Stimulated activated CD4-positive, alpha-beta T cell treated with anti-CD3 and anti-CD28 coated beads, TNF-alpha, amount 100 ng/mL, for 4 hours (primary cell): ENCODE data around the gene OSBPL10.
"Not testable (repeated sequence)": the region's sequence is repeated elsewhere in the genome, so short reads cannot be mapped to it uniquely, and the experiment has no call there.

ENCODE experiments used
- DNase-seq, 3 experiments: peaks; one replicate each; pipeline ENCODE4 v3.0.0-alpha.2; 2020; ENCODE audit warnings: low read depth in 3 of 3

The OSBPL10 gene

GRCh38 chr3:31813686-31814085, 167.4 kb downstream of the OSBPL10 start:
- DNase-seq = no peak

GRCh38 chr3:31813197-31813596, 167.9 kb downstream of the OSBPL10 start:
- DNase-seq = no peak

- no peak for DNase-seq
Observed at GRCh38 chr3:31810991-31811433, 170.1 kb downstream of the OSBPL10 start.

DNA sequence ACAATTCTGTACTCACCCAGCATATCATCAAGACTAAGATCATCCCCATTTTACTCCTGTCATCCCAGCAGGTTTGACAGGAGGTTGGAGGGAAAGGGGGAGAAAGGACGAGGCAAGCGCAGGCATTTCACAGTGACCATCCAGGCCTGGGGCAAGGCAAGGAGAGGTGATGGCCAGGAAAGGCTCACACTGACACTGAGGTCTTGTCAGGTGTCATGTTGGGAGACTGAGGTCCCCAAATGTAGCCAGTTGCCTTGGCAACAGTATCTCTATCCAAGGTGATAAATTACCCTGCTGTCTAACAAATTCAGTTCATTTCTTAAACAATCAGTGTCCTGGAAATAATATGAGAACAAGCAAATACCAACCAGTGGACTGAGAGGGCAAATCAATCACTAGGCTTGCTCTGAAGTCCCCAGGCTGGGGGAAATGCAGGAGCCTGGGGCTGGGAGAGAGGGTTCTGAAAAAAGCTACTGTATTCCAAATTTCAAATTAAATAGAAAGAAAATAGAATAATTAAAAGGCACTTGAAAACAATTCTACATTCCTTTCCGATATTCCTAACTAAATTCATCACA, 172.8 kb downstream of the OSBPL10 start:
- no peak for DNase-seq

GRCh38 chr3:31804251-31805051, 176.6 kb downstream of the OSBPL10 start:
- DNase-seq = no peak

DNA sequence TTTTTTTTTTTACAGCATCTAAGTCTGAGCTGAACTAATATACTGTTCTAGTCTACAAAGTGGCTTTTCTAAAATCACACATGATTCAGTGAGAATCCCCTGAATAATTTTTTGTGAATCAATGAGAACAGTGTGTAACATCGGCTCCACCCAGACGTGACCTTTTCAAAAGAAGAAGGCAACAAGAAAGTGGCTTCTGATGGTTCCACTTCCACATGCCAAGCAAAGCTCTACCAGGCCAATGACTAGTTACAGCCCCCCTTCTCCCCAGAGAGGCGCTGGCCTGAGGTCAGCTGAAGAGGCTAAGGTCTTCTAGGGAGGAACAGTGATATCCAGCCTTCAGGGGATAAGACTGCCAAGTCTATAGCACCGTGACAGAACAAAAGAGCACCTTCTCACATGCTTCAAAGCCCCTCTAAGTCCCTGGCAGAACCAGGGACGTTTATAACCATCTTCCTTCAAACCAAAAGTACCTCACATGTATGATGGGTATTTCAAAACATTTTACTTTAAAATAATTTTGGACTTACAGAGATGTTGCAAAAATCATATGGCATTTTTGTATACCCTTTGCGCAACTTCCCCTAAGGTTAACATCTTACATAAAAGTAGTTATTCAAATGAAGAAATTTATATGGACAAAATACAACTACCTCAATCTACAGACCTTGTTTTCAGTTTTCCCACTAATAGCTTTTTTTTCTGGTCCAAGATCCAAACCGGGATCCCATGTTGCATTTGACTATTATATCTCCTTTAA, 177.9 kb downstream of the OSBPL10 start:
- no peak for DNase-seq

DNA sequence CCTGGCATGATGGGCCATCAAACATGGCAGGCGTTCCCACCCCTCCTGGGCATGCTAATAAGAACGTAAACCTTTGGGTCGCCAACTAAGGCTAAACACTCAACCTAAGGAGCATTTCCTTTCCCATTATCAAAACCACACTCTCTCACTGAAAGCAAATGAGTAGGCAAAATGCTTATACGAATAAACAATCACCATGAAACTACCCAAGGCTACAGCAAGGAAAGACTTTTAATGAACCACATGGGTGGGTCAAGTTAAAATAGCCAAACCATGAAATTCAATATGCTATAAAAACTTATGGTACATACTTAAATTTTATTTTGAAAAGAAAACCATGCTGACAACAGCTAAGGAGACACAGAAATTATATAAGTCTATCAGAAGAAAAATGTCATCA, 180.6 kb downstream of the OSBPL10 start:
- no peak for DNase-seq

- no peak for DNase-seq
Observed at GRCh38 chr3:31798840-31799239, 182.2 kb downstream of the OSBPL10 start.

DNA sequence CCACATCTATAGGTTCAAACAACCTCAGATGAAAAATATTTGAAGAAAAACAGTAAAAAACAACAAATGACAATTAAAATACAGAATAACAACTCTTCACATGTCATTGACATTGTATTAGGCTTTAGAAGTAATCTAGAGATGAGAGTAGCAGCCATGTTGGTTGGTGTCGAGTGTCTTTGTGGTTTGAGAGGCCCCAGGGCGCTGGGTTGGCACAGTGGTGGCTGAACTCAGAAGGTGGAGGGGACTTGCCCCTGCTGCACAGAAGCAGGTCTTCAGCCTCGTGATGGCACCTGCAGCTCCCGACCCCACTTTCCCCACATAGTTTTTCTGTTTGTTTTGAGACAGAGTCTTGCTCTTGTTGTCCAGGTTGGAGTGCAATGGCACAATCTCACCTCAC, 187.2 kb downstream of the OSBPL10 start:
- DNase-seq = no peak

- no peak for DNase-seq
Observed at GRCh38 chr3:31791090-31791430, 190.0 kb downstream of the OSBPL10 start.

GRCh38 chr3:31790193-31791089, 190.6 kb downstream of the OSBPL10 start:
- no peak for DNase-seq

GRCh38 chr3:31789429-31789828, 191.6 kb downstream of the OSBPL10 start:
- DNase-seq = no peak

DNA sequence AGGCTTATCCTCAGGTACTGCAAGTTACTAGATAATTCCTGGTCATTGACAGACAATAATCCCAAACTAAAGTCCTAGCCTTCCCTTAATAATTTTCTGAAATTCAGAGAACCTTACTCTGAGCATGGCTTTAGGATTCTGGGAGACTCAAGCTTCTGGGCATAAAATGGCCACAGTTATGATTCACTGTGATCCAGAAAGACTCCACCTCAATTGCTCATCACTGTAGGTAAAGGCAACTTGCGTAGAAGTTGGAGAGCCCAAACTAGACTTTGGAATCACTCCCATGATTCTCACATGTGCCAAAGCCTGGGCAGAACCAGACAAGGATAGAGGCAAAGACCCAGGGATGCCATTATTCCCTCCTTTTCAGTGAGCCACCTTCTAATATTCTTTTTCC, 195.3 kb downstream of the OSBPL10 start:
- DNase-seq = no peak

DNA sequence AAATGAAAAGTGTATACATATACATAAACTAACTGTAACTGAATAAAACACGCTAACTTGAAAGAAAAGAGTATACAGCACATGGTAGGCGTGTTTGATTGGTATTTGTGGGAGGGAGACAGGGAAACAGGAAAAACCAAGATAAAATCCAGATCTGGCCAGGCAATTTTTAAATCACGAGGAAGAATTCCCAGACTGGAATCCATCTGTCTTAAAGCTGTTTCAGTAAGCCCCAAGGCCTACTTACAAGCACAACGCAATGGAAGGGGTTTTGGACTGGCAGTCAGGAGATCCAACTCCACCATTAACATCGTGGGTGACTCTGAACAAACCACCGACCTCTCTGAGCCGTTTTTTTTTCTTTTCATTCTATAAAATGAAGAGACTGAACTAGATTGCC, 195.8 kb downstream of the OSBPL10 start:
- no peak for DNase-seq

DNA sequence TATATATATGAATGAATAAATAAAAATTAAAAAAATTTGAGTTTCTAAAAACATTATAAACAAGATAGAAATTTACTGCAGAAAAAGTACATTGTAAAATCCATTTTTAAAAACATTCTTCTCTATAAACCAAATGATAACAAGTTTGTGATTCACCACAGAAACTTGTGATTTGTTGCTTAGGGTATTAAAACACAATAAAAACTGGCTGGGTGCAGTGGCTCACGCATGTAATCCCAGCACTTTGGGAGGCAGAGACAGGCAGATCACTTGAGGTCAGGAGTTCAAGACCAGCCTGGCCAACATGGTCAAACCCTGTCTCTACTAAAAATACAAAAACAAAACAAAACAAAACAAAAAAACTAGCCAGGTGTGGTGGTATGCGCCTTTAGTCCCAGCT, 197.2 kb downstream of the OSBPL10 start:
- DNase-seq = not testable (repeated sequence)

DNA sequence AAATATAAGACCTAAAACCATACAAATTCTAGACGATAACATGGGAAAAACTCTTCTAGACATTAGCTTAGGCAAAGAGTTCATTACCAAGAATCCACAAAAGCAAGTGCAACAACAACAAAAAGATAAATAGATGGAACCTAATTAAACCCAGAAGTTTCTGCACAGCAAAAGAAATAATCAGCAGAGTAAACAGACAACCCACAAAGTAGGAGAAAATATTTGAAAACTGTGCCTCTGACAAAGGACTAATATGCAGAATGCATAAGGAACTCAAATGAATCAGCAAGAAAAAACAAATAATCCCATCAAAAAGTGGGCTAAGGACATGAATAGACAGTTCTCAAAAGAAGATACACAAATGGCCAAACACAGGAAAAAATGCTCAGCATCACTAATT, 198.8 kb downstream of the OSBPL10 start:
- DNase-seq = not testable (repeated sequence)

DNA sequence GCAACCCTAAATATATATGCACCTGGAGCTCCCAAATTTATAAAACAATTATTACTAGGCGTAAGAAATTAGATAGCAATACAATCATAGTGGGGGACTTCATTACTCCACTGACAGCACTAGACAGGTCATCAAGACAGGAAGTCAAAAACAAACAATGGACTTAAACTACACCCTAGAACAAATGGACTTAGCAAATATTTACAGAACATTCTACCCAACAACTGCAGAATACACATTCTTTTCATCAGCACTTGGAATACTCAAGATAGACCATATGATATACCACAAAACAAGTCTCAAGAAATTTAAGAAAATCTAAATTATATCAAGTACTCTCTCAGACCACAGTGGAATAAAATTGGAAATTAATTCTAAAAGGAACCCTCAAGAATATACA, 201.5 kb downstream of the OSBPL10 start:
- DNase-seq = no peak

GRCh38 chr3:31777887-31778286, 203.2 kb downstream of the OSBPL10 start:
- DNase-seq = no peak

GRCh38 chr3:31777092-31777491, 204.0 kb downstream of the OSBPL10 start:
- DNase-seq = no peak

GRCh38 chr3:31776016-31776415, 205.0 kb downstream of the OSBPL10 start:
- DNase-seq = no peak

DNA sequence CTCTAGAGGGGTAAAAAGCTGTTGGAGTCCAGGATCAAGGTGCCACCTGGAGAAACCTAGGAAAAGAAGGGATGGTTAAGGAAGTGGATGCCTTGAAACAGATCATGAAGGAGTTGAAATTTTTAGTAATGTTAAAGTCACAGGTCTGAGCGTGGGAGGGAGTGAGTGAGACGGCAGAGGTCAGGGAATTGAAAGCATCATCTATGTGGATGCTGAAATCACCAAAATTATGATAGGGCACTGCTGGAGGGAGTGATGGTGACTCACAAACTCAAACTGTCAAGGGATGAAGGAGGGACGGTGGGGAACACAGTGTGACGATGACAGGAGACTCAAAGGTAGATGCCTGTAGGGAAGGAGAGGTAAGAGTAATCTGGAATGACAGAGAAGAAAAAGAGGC, 205.7 kb downstream of the OSBPL10 start:
- no peak for DNase-seq
